ENCODE data around the gene CMC4.

DNA sequence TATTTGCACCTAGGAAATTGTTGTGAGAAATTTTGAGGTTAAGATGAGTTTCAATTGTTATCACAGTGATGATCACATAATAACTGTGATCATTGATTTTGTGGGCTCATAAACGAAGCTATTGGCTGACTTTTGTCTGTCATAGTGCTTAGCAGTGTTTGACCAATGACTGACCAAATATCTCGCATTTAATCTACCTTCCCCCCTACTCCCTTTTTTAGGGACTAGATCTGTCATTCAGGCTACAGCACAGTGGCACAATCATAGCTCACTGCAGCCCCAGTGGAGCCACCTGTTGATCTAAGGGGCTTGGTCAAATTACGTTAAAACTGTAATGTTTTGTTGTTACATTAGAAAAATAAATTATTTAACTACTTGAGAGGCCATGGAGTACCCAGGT is 42.8 kb downstream of the CMC4 start:
- TF ChIP-seq, protein P1, sequence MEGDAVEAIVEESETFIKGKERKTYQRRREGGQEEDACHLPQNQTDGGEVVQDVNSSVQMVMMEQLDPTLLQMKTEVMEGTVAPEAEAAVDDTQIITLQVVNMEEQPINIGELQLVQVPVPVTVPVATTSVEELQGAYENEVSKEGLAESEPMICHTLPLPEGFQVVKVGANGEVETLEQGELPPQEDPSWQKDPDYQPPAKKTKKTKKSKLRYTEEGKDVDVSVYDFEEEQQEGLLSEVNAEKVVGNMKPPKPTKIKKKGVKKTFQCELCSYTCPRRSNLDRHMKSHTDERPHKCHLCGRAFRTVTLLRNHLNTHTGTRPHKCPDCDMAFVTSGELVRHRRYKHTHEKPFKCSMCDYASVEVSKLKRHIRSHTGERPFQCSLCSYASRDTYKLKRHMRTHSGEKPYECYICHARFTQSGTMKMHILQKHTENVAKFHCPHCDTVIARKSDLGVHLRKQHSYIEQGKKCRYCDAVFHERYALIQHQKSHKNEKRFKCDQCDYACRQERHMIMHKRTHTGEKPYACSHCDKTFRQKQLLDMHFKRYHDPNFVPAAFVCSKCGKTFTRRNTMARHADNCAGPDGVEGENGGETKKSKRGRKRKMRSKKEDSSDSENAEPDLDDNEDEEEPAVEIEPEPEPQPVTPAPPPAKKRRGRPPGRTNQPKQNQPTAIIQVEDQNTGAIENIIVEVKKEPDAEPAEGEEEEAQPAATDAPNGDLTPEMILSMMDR (IDR thresholded peaks at IDR 0.05 in 4 of 5, conservative IDR thresholded peaks at IDR 0.05 in 1 of 5) = no peak
- no peak for TF ChIP-seq POLR2A (IDR thresholded peaks at IDR 0.05)

Data from gastrocnemius medialis (tissue), 4 donors.